Ishikawa (cell line): ENCODE results near the gene ELMO1.

ENCODE experiments used
- CEBPB ChIP-seq: IDR thresholded peaks from 2 replicates; pipeline ENCODE4 v1.6.1; 2012
- CREB1 ChIP-seq: IDR thresholded peaks from 2 replicates; pipeline ENCODE4 v1.6.1; 2012; ENCODE audit warnings: low read depth
- EGR1 ChIP-seq: IDR thresholded peaks from 2 replicates; pipeline ENCODE4 v1.6.1; 2012
- EP300 ChIP-seq: IDR thresholded peaks from 2 replicates; pipeline ENCODE4 v1.6.1; 2012; ENCODE audit warnings: borderline replicate concordance
- FOXM1 ChIP-seq: IDR thresholded peaks from 2 replicates; pipeline ENCODE4 v1.6.1; 2012; ENCODE audit warnings: low read depth, borderline replicate concordance
- NFIC ChIP-seq: IDR thresholded peaks from 2 replicates; pipeline ENCODE4 v1.6.1; 2012
- RAD21 ChIP-seq: IDR thresholded peaks from 2 replicates; pipeline ENCODE4 v1.6.1; 2012; ENCODE audit warnings: low read depth
- TAF1 ChIP-seq: IDR thresholded peaks from 2 replicates; pipeline ENCODE4 v1.6.1; 2012; ENCODE audit warnings: low read depth, mild to moderate bottlenecking
- TCF12 ChIP-seq: IDR thresholded peaks from 2 replicates; pipeline ENCODE4 v1.6.1; 2012; ENCODE audit warnings: low read depth
- TEAD4 ChIP-seq: IDR thresholded peaks from 2 replicates; pipeline ENCODE4 v1.6.1; 2012
- USF1 ChIP-seq: IDR thresholded peaks from 2 replicates; pipeline ENCODE4 v1.6.1; 2012
- YY1 ChIP-seq: IDR thresholded peaks from 2 replicates; pipeline ENCODE4 v1.6.1; 2012; ENCODE audit warnings: low read depth
- ZBTB7A ChIP-seq: IDR thresholded peaks from 2 replicates; pipeline ENCODE4 v1.6.1; 2012; ENCODE audit warnings: low read depth
- TF ChIP-seq, protein P1 (sequence below): IDR thresholded peaks from 2 replicates; pipeline ENCODE4 v1.6.1; 2012
- TF ChIP-seq, protein P2 (sequence below): IDR thresholded peaks from 2 replicates; pipeline ENCODE4 v1.6.1; 2012; ENCODE audit warnings: low read depth, mild to moderate bottlenecking

ELMO1 gene

DNA sequence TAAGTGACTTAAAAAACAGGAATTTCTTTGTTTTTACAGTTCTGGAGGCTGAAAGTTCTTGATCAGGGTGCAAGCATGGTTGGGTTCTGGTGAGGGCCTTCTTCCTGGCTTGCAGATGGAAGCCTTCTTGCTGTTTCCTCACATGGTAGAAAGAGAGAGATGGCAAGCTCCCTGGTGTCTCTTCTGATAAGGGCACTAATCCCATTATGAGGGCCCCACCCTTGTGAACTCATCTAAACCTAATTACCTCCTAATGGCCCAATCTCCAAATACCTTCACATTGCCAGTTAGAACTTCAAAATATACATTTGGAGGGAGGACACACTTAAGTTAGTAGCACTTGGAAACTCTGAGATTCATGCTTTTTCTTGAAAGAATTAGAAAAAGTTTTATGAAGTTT, 410.0 kb downstream of the ELMO1 start:
- TF ChIP-seq CREB1 (no peak), NFIC (no peak), ZBTB7A (no peak)

GRCh38 chr7:37037286-37037685, 411.4 kb downstream of the ELMO1 start:
- no peak for TF ChIP-seq NFIC
- no peak for TF ChIP-seq YY1

GRCh38 chr7:37035631-37036030, 413.0 kb downstream of the ELMO1 start:
- TF ChIP-seq EGR1 (no peak), TCF12 (no peak), FOXM1 (no peak), USF1 (no peak), NFIC (no peak), CREB1 (no peak), TEAD4 (no peak), ZBTB7A (no peak), CEBPB (no peak), EP300 (no peak), TAF1 (no peak), YY1 (no peak), RAD21 (no peak)
- TF ChIP-seq, protein P1, sequence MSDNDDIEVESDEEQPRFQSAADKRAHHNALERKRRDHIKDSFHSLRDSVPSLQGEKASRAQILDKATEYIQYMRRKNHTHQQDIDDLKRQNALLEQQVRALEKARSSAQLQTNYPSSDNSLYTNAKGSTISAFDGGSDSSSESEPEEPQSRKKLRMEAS, result no peak
- TF ChIP-seq, protein P2, sequence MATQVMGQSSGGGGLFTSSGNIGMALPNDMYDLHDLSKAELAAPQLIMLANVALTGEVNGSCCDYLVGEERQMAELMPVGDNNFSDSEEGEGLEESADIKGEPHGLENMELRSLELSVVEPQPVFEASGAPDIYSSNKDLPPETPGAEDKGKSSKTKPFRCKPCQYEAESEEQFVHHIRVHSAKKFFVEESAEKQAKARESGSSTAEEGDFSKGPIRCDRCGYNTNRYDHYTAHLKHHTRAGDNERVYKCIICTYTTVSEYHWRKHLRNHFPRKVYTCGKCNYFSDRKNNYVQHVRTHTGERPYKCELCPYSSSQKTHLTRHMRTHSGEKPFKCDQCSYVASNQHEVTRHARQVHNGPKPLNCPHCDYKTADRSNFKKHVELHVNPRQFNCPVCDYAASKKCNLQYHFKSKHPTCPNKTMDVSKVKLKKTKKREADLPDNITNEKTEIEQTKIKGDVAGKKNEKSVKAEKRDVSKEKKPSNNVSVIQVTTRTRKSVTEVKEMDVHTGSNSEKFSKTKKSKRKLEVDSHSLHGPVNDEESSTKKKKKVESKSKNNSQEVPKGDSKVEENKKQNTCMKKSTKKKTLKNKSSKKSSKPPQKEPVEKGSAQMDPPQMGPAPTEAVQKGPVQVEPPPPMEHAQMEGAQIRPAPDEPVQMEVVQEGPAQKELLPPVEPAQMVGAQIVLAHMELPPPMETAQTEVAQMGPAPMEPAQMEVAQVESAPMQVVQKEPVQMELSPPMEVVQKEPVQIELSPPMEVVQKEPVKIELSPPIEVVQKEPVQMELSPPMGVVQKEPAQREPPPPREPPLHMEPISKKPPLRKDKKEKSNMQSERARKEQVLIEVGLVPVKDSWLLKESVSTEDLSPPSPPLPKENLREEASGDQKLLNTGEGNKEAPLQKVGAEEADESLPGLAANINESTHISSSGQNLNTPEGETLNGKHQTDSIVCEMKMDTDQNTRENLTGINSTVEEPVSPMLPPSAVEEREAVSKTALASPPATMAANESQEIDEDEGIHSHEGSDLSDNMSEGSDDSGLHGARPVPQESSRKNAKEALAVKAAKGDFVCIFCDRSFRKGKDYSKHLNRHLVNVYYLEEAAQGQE, result no peak

GRCh38 chr7:37033141-37033540, 415.5 kb downstream of the ELMO1 start:
- TF ChIP-seq, protein P1, result no peak
- TF ChIP-seq RAD21 (no peak), YY1 (no peak), USF1 (no peak), NFIC (no peak), CEBPB (no peak), TAF1 (no peak), CREB1 (no peak), EP300 (no peak), TEAD4 (no peak), TCF12 (no peak), EGR1 (no peak), ZBTB7A (no peak), FOXM1 (no peak)
- TF ChIP-seq, protein P2, result no peak

DNA sequence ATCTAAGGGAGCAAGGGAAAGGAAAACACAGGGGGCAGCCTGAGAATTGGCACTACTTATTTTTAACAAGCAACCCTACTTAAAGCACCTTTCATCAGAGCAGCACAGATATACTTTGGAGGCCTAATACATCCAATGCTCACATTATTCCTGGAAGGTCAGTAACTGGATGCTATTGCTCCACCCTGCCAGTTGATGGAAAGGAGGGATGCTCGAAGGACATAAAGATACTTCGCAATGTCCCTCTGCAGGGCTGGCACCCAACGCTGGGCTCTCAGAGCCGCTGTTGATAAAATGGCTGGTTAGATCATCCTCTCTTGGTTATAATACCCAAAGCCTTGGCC, 416.4 kb downstream of the ELMO1 start:
- TF ChIP-seq RAD21 (no peak), TAF1 (no peak), USF1 (no peak), YY1 (no peak), EP300 (no peak), EGR1 (no peak), TEAD4 (no peak), CEBPB (no peak), ZBTB7A (no peak), CREB1 (no peak), NFIC (no peak), FOXM1 (no peak), TCF12 (no peak)
- TF ChIP-seq, protein P1, result no peak
- TF ChIP-seq, protein P2, result no peak
